ENCODE measurements around the gene RPTN. TPM values are rescaled to one million over a fixed set of nuclear protein-coding genes. Genes with fewer than 3 reads are reported as not detected.

Gene RPTN
- total and polyA plus RNA-seq, 7 experiments from 2014 or later = not detected

DNA sequence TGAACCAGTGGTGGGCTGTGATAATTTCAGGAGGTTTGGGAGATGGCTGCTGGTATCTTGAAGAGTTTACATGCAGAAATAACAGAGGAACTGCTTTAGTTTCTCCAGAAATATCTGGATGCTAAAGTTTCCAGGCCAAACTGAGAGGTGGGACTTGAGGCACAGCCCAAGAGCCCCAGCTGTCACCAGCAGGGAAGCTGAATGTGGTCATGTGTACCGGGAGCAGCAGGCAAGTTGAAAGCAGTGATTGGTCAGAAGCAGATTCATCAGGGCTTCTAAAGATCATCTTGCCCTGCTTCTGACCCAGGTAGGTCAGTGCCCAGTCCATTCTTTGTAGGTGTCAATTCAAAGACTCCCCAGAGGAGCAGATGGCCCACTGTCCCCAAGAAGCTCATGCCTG lies 7.9 kb upstream of the RPTN start:
- H3K36me3 ChIP-seq (ENCODE audit: control insufficient read depth in 2 of 3, insufficient read depth in 3 of 3, low read length in 3 of 3) = no peaks in the 10 kb centered on the region
- no peak overlapping the region for H3K27ac ChIP-seq (ENCODE audit: low read depth, low read length)
- Mint-ChIP-seq H3K9me3 (peaks cover 0 to 3% (median 0%) of the 10 kb centered on the region in 11 donors), H3K4me1 (peaks cover 8 to 11% (median 9%) of the 10 kb centered on the region in 7 donors), H3K27me3 (peaks cover 0 to 8% (median 6%) of the 10 kb centered on the region in 5 donors), H3K4me3 (no peak overlapping the region), H3K27ac (no peak overlapping the region), H3K36me3 (peaks cover 0 to 5% (median 0%) of the 10 kb centered on the region in 5 donors)
- intact Hi-C loops (cut with micrococcal nuclease) = no loop called here
- DNase-seq (no peak), ATAC-seq (no peak)
- ChIA-PET POLR2A (no interaction called here), CTCF (no interaction called here)
- H3K27me3 ChIP-seq (ENCODE audit: control insufficient read depth in 2 of 2, insufficient read depth in 2 of 2, low read length in 2 of 2) = no peaks in the 10 kb centered on the region
- H3K9me3 ChIP-seq (ENCODE audit: control insufficient read depth in 2 of 3, low read length in 3 of 3) = no peaks in the 10 kb centered on the region
- no peak overlapping the region for H3K4me3 ChIP-seq (ENCODE audit: low read length)
- no peaks in the 10 kb centered on the region for H3K4me1 ChIP-seq (ENCODE audit: control insufficient read depth in 2 of 2, insufficient read depth in 2 of 2, low read length in 2 of 2)

- H3K27me3 Mint-ChIP-seq = peaks cover 0 to 15% (median 6%) of the 10 kb centered on the region in 5 donors
- H3K9me3 ChIP-seq (ENCODE audit: control insufficient read depth in 2 of 3, low read length in 3 of 3) = no peaks in the 10 kb centered on the region
- no peak overlapping the region for H3K27ac ChIP-seq (ENCODE audit: low read depth, low read length)
- H3K4me3 Mint-ChIP-seq = no peak overlapping the region
- CTCF ChIA-PET = no interaction called here
- H3K9me3 Mint-ChIP-seq = peaks cover 0 to 3% (median 0%) of the 10 kb centered on the region in 11 donors
- POLR2A ChIA-PET = no interaction called here
- no peaks in the 10 kb centered on the region for H3K4me1 ChIP-seq (ENCODE audit: control insufficient read depth in 2 of 2, insufficient read depth in 2 of 2, low read length in 2 of 2)
- H3K27me3 ChIP-seq (ENCODE audit: control insufficient read depth in 2 of 2, insufficient read depth in 2 of 2, low read length in 2 of 2) = no peaks in the 10 kb centered on the region
- no peak for DNase-seq
- intact Hi-C loops (cut with micrococcal nuclease) = no loop called here
- no peak for ATAC-seq
- H3K36me3 ChIP-seq (ENCODE audit: control insufficient read depth in 2 of 3, insufficient read depth in 3 of 3, low read length in 3 of 3) = no peaks in the 10 kb centered on the region
- no peak overlapping the region for H3K27ac Mint-ChIP-seq
- H3K36me3 Mint-ChIP-seq = peaks cover 0 to 5% (median 0%) of the 10 kb centered on the region in 5 donors
- peaks cover 8 to 11% (median 8%) of the 10 kb centered on the region in 7 donors for H3K4me1 Mint-ChIP-seq
- no peak overlapping the region for H3K4me3 ChIP-seq (ENCODE audit: low read length)
These were observed 6.5 kb upstream of the RPTN start for GRCh38 chr1:152165286-152166077.

GRCh38 chr1:152164517-152165136 lies 5.6 kb upstream of the RPTN start:
- no peaks in the 10 kb centered on the region for H3K9me3 ChIP-seq (ENCODE audit: control insufficient read depth in 2 of 3, low read length in 3 of 3)
- H3K9me3 Mint-ChIP-seq = peaks cover 0 to 3% (median 0%) of the 10 kb centered on the region in 11 donors
- H3K27ac Mint-ChIP-seq = no peak overlapping the region
- no peaks in the 10 kb centered on the region for H3K4me1 ChIP-seq (ENCODE audit: control insufficient read depth in 2 of 2, insufficient read depth in 2 of 2, low read length in 2 of 2)
- ATAC-seq (no peak), DNase-seq (no peak)
- peaks cover 0 to 5% (median 0%) of the 10 kb centered on the region in 5 donors for H3K36me3 Mint-ChIP-seq
- POLR2A ChIA-PET = no interaction called here
- H3K4me3 ChIP-seq (ENCODE audit: low read length) = no peak overlapping the region
- H3K27ac ChIP-seq (ENCODE audit: low read depth, low read length) = no peak overlapping the region
- intact Hi-C loops (cut with micrococcal nuclease) = no loop called here
- no peak overlapping the region for H3K4me3 Mint-ChIP-seq
- H3K4me1 Mint-ChIP-seq = peaks cover 8 to 11% (median 8%) of the 10 kb centered on the region in 7 donors
- H3K36me3 ChIP-seq (ENCODE audit: control insufficient read depth in 2 of 3, insufficient read depth in 3 of 3, low read length in 3 of 3) = no peaks in the 10 kb centered on the region
- H3K27me3 Mint-ChIP-seq = peaks cover 0 to 15% (median 6%) of the 10 kb centered on the region in 5 donors
- H3K27me3 ChIP-seq (ENCODE audit: control insufficient read depth in 2 of 2, insufficient read depth in 2 of 2, low read length in 2 of 2) = no peaks in the 10 kb centered on the region
- CTCF ChIA-PET = no interaction called here

GRCh38 chr1:152162792-152163463 lies 3.9 kb upstream of the RPTN start:
- DNase-seq (no peak), ATAC-seq (no peak)
- peaks cover 0 to 5% (median 0%) of the 10 kb centered on the region in 5 donors for H3K36me3 Mint-ChIP-seq
- H3K9me3 Mint-ChIP-seq = peaks cover 0 to 3% (median 0%) of the 10 kb centered on the region in 11 donors
- Histone ChIP-seq H3K4me1 (ENCODE audit: control insufficient read depth in 2 of 2, insufficient read depth in 2 of 2, low read length in 2 of 2) (no peaks in the 10 kb centered on the region), H3K27ac (ENCODE audit: low read depth, low read length) (no peak overlapping the region), H3K9me3 (ENCODE audit: control insufficient read depth in 2 of 3, low read length in 3 of 3) (no peaks in the 10 kb centered on the region), H3K36me3 (ENCODE audit: control insufficient read depth in 2 of 3, insufficient read depth in 3 of 3, low read length in 3 of 3) (no peaks in the 10 kb centered on the region), H3K4me3 (ENCODE audit: low read length) (no peak overlapping the region), H3K27me3 (ENCODE audit: control insufficient read depth in 2 of 2, insufficient read depth in 2 of 2, low read length in 2 of 2) (no peaks in the 10 kb centered on the region)
- no peak overlapping the region for H3K27ac Mint-ChIP-seq
- CTCF ChIA-PET = interaction anchor here (1.7 kb wide), 1 partner anchor 12 kb away, joined by 4 read pairs; no protein-coding TSS in a partner anchor
- peaks cover 8 to 11% (median 8%) of the 10 kb centered on the region in 7 donors for H3K4me1 Mint-ChIP-seq
- H3K4me3 Mint-ChIP-seq = no peak overlapping the region
- POLR2A ChIA-PET = no interaction called here
- H3K27me3 Mint-ChIP-seq = peaks cover 0 to 16% (median 4%) of the 10 kb centered on the region in 5 donors
- intact Hi-C loops (cut with micrococcal nuclease) = no loop called here

DNA sequence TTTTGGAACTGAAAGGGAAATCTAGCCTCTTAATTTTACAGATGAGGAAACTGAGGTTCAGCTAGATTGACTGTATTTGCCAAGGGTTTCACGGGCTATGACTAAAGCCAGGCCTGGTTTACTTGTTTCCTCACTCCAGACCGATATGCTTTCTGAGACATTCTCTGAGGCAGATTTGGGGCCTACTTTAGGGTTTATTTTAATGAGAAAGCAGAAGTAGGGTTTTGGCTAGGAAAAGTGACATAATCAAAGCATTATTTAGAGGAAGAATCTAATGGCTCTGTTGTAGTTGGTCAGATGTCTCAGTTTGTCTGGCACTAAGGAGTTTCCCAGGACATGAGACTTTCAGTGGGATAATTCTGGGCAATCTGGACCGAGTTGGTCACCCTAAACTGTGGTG lies 1.5 kb upstream of the RPTN start:
- no peak overlapping the region for H3K27ac ChIP-seq (ENCODE audit: low read depth, low read length)
- CTCF ChIA-PET = no interaction called here

DNA sequence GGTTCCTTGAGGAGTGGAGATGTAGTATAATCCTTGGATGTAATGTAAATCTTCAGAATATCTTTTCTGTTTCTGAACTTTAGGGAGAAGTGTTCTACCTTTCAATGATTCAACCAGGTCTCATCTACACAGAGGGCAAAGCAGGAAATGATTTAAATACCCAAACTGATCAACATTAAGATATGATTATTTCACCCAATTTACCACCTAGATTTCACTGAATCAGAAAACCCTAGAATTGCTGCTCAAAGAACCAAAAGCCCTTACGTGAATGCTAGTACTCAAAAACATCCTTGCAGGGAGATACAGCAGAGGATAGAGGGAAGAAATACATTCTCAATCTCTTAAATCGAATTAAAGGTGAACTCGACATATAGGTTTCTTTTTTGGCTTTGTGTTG lies 5.0 kb downstream of the RPTN start:
- ATAC-seq = no peak
- H3K9me3 ChIP-seq (ENCODE audit: control insufficient read depth in 2 of 3, low read length in 3 of 3) = peaks cover 0 to 2% (median 0%) of the 10 kb centered on the region in 3 experiments
- no peak overlapping the region for H3K4me3 Mint-ChIP-seq
- H3K27ac ChIP-seq (ENCODE audit: low read depth, low read length) = no peak overlapping the region
- CTCF ChIA-PET = no interaction called here
- POLR2A ChIA-PET = no interaction called here
- H3K4me3 ChIP-seq (ENCODE audit: low read length) = no peak overlapping the region
- H3K4me1 Mint-ChIP-seq = peaks cover 0 to 6% (median 0%) of the 10 kb centered on the region in 7 donors
- H3K9me3 Mint-ChIP-seq = peaks cover 0 to 13% (median 3%) of the 10 kb centered on the region in 11 donors
- H3K4me1 ChIP-seq (ENCODE audit: control insufficient read depth in 2 of 2, insufficient read depth in 2 of 2, low read length in 2 of 2) = no peaks in the 10 kb centered on the region
- H3K27me3 ChIP-seq (ENCODE audit: control insufficient read depth in 2 of 2, insufficient read depth in 2 of 2, low read length in 2 of 2) = peaks cover 0 to 4% of the 10 kb centered on the region in 2 donors
- intact Hi-C loops (cut with micrococcal nuclease) = no loop called here
- H3K36me3 Mint-ChIP-seq = no peaks in the 10 kb centered on the region
- no peak overlapping the region for H3K27ac Mint-ChIP-seq
- DNase-seq = no peak
- peaks cover 0 to 20% (median 13%) of the 10 kb centered on the region in 5 donors for H3K27me3 Mint-ChIP-seq
- H3K36me3 ChIP-seq (ENCODE audit: control insufficient read depth in 2 of 3, insufficient read depth in 3 of 3, low read length in 3 of 3) = no peaks in the 10 kb centered on the region

More for the DNA sequence above, 1.5 kb upstream of the RPTN start:
- no peaks in the 10 kb centered on the region for H3K4me1 ChIP-seq (ENCODE audit: control insufficient read depth in 2 of 2, insufficient read depth in 2 of 2, low read length in 2 of 2)
- no peaks in the 10 kb centered on the region for H3K9me3 ChIP-seq (ENCODE audit: control insufficient read depth in 2 of 3, low read length in 3 of 3)
- no peak overlapping the region for H3K4me3 Mint-ChIP-seq
- ATAC-seq (peak; percentile 70), DNase-seq (no peak)
- peaks cover 0 to 2% (median 0%) of the 10 kb centered on the region in 11 donors for H3K9me3 Mint-ChIP-seq
- intact Hi-C loops (cut with micrococcal nuclease) = no loop called here
- H3K36me3 Mint-ChIP-seq = peaks cover 0 to 2% (median 0%) of the 10 kb centered on the region in 5 donors
- H3K27me3 Mint-ChIP-seq = peaks cover 0 to 16% (median 2%) of the 10 kb centered on the region in 5 donors
- H3K4me3 ChIP-seq (ENCODE audit: low read length) = no peak overlapping the region
- no peaks in the 10 kb centered on the region for H3K36me3 ChIP-seq (ENCODE audit: control insufficient read depth in 2 of 3, insufficient read depth in 3 of 3, low read length in 3 of 3)
- no peak overlapping the region for H3K27ac Mint-ChIP-seq
- POLR2A ChIA-PET = no interaction called here
- no peaks in the 10 kb centered on the region for H3K27me3 ChIP-seq (ENCODE audit: control insufficient read depth in 2 of 2, insufficient read depth in 2 of 2, low read length in 2 of 2)
- peaks cover 2 to 4% (median 3%) of the 10 kb centered on the region in 7 donors for H3K4me1 Mint-ChIP-seq
